Coronary artery (tissue), 2 donors: ENCODE measurements around the gene NCOA6.

Experiments used
- DNase-seq: peaks from one replicate; pipeline ENCODE4 v3.0.0-alpha.2; 2017; ENCODE audit warnings: low spot score
- H3K27ac ChIP-seq, 2 donors: fragments of 200-600 bp; sonication (generic); one replicate each; pipeline ENCODE4 v1.5.1; 2016 to 2019
- H3K4me3 ChIP-seq: fragments of 200-600 bp; sonication (generic); 2 replicates; pipeline ENCODE4 v1.5.1; 2016; ENCODE audit warnings: mild to moderate bottlenecking, moderate library complexity
- CTCF ChIP-seq: fragments of 200-600 bp; sonication (generic); IDR thresholded peaks from one replicate; pipeline ENCODE4 v1.5.1; 2019; ENCODE audit warnings: antibody characterized with exemption

NCOA6 gene

GRCh38 chr20:34755367-34755766 is 70.1 kb downstream of the NCOA6 start:
- H3K4me3 ChIP-seq, result no peak overlapping the region
- no peak overlapping the region for H3K27ac ChIP-seq
- no peak for DNase-seq
- no peak for TF ChIP-seq CTCF

- no peak for TF ChIP-seq CTCF
- H3K27ac ChIP-seq, result no peak overlapping the region
- DNase-seq, result no peak
- no peak overlapping the region for H3K4me3 ChIP-seq
Measured at GRCh38 chr20:34754611-34755010, 70.8 kb downstream of the NCOA6 start.

- no peak overlapping the region for H3K27ac ChIP-seq
- DNase-seq, result no peak
- no peak overlapping the region for H3K4me3 ChIP-seq
- TF ChIP-seq CTCF, result no peak
Measured at GRCh38 chr20:34753706-34754461, 71.6 kb downstream of the NCOA6 start.

DNA sequence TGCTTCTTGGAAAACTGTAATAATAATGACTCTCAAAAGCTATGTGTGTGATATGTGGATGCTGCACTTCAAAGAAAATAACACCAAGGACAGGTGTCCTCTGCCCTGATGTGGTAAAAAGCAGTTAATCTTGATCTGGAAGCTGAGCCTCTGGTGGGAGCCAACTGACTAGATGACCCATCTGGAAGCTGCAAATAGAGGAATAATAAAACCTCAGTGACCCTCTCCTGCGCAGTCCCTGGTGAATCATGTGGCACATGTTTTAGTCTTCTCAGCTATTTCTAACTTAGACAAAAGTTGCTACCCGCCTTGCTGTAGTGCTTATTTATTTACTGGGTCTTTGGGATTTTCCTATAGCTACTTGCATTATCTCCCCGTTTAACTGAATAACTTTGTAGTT is 74.0 kb downstream of the NCOA6 start:
- H3K27ac ChIP-seq, result no peak overlapping the region

DNA sequence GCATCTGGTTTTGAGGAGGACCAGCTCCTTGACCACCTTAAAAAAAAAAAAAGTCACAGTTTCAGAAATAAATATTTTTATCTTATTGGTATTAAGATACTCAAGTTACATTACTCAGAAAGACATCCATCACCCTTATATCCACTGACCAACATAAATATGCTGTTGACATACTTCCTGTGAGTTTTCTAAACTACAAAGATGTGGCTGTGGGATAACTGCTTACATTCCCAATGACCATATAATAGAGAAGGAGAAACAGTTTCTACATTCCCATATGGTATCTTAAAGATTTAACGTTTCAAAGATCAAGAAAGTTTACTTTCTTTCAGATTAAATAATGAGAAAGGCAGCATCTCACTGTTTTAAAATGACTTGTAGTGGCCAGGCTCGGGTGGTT is 75.0 kb downstream of the NCOA6 start:
- no peak for TF ChIP-seq CTCF
- no peak overlapping the region for H3K4me3 ChIP-seq
- H3K27ac ChIP-seq, result no peak overlapping the region
- DNase-seq, result no peak

More for the DNA sequence above, 74.0 kb downstream of the NCOA6 start:
- no peak for DNase-seq
- TF ChIP-seq CTCF, result no peak
- no peak overlapping the region for H3K4me3 ChIP-seq

- DNase-seq, result no peak
- no peak overlapping the region for H3K27ac ChIP-seq
- H3K4me3 ChIP-seq, result no peak overlapping the region
- no peak for TF ChIP-seq CTCF
Measured at GRCh38 chr20:34748709-34749108, 76.7 kb downstream of the NCOA6 start.

DNA sequence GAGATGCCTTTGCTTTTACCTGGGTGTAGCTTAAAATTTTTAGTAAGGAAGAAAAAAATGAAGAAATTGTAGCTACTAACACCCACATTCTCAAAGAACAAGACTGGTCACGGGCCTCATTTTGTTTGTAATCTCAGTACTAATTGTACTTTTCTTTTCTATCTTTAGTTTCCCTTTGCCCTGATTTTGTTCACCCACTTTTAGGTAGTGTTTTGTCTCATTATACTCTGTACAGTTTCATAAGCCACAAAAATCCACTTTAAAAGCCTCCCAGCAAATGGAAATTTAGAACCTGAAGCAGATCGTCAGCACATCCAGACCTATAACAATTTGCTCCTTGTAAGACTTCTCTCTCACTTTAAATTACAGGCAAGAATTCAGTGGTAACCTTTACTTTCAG is 78.0 kb downstream of the NCOA6 start:
- no peak for DNase-seq

More for the DNA sequence above, 78.0 kb downstream of the NCOA6 start:
- Histone ChIP-seq H3K27ac (no peak overlapping the region), H3K4me3 (no peak overlapping the region)
- TF ChIP-seq CTCF, result no peak
